CD4-positive, alpha-beta T cell treated with Interleukin-12 subunit alpha and Interleukin-12 subunit beta, for 1 hour (primary cell): Measurements from ENCODE around the gene MSH2.
"Not testable (repeated sequence)": the region's sequence is repeated elsewhere in the genome, so short reads cannot be mapped to it uniquely, and the experiment has no call there.

Source experiments
- DNase-seq: peaks from one replicate; pipeline ENCODE4 v3.0.0-alpha.2; 2020

MSH2 gene

GRCh38 chr2:47414682-47415458, 11.9 kb downstream of the MSH2 start:
- no peak for DNase-seq

- DNase-seq = no peak
Observed at GRCh38 chr2:47420214-47420613, 17.3 kb downstream of the MSH2 start.

GRCh38 chr2:47420683-47421082, 17.7 kb downstream of the MSH2 start:
- DNase-seq = not testable (repeated sequence)

GRCh38 chr2:47422016-47422415, 19.1 kb downstream of the MSH2 start:
- DNase-seq = no peak

- no peak for DNase-seq
Observed at GRCh38 chr2:47422560-47422959, 19.6 kb downstream of the MSH2 start.

- no peak for DNase-seq
Observed at GRCh38 chr2:47426786-47427185, 23.8 kb downstream of the MSH2 start.

- no peak for DNase-seq
Observed at GRCh38 chr2:47429795-47430194, 26.8 kb downstream of the MSH2 start.

GRCh38 chr2:47433006-47433405, 30.1 kb downstream of the MSH2 start:
- not testable (repeated sequence) for DNase-seq

- DNase-seq = not testable (repeated sequence)
Observed at GRCh38 chr2:47433445-47433844, 30.5 kb downstream of the MSH2 start.

GRCh38 chr2:47437287-47437686, 34.3 kb downstream of the MSH2 start:
- DNase-seq = peak; percentile 2

- no peak for DNase-seq
Observed at GRCh38 chr2:47438106-47438505, 35.1 kb downstream of the MSH2 start.

- no peak for DNase-seq
Observed at GRCh38 chr2:47438783-47439182, 35.8 kb downstream of the MSH2 start.

- no peak for DNase-seq
Observed at GRCh38 chr2:47451790-47452189, 48.8 kb downstream of the MSH2 start.

- DNase-seq = no peak
Observed at GRCh38 chr2:47452761-47453160, 49.8 kb downstream of the MSH2 start.

- not testable (repeated sequence) for DNase-seq
Observed at GRCh38 chr2:47454818-47455217, 51.9 kb downstream of the MSH2 start.

- DNase-seq = no peak
Observed at GRCh38 chr2:47455411-47455810, 52.5 kb downstream of the MSH2 start.

GRCh38 chr2:47456851-47457250, 53.9 kb downstream of the MSH2 start:
- no peak for DNase-seq

GRCh38 chr2:47457268-47457667, 54.3 kb downstream of the MSH2 start:
- DNase-seq = no peak

- DNase-seq = no peak
Observed at GRCh38 chr2:47459021-47459420, 56.1 kb downstream of the MSH2 start.

GRCh38 chr2:47460766-47461165, 57.8 kb downstream of the MSH2 start:
- no peak for DNase-seq

GRCh38 chr2:47471429-47472116, 68.6 kb downstream of the MSH2 start:
- DNase-seq = no peak

- no peak for DNase-seq
Observed at GRCh38 chr2:47479863-47480262, 76.9 kb downstream of the MSH2 start.

- DNase-seq = no peak
Observed at GRCh38 chr2:47483191-47483590, 80.2 kb downstream of the MSH2 start.

- no peak for DNase-seq
Observed at GRCh38 chr2:47484396-47484795, 81.4 kb downstream of the MSH2 start.

GRCh38 chr2:47485177-47485576, 82.2 kb downstream of the MSH2 start:
- no peak for DNase-seq
